ENCODE data around the gene LRRC8D. TPM values are rescaled to one million over a fixed set of nuclear protein-coding genes. Genes with fewer than 3 reads are reported as not detected.

Gene LRRC8D
- total and polyA plus RNA-seq, 9 of the 15 experiments (the other 6 are each of a cell fraction or from before 2014, with no cell fraction given): 3.4 to 53.9 (median 15.9) TPM

- TF ChIP-seq, protein P1, sequence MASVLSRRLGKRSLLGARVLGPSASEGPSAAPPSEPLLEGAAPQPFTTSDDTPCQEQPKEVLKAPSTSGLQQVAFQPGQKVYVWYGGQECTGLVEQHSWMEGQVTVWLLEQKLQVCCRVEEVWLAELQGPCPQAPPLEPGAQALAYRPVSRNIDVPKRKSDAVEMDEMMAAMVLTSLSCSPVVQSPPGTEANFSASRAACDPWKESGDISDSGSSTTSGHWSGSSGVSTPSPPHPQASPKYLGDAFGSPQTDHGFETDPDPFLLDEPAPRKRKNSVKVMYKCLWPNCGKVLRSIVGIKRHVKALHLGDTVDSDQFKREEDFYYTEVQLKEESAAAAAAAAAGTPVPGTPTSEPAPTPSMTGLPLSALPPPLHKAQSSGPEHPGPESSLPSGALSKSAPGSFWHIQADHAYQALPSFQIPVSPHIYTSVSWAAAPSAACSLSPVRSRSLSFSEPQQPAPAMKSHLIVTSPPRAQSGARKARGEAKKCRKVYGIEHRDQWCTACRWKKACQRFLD (CRISPR knock-in tag; IDR thresholded peaks at IDR 0.05): no peak
- TF ChIP-seq ATF7 (IDR thresholded peaks at IDR 0.05) (peak; percentile 57; the same call in 1 of the 2 replicates), SRF (CRISPR knock-in tag; IDR thresholded peaks at IDR 0.05) (no peak), XRCC5 (IDR thresholded peaks at IDR 0.05; ENCODE audit: low read depth, low read length) (no peak), YY1 (IDR thresholded peaks at IDR 0.05; ENCODE audit: borderline replicate concordance in 1 of 3, control insufficient read depth in 1 of 3, extremely low read depth in 1 of 3, insufficient read depth in 3 of 3, insufficient read length in 1 of 3, insufficient replicate concordance in 2 of 3, low read depth in 1 of 3, low read length in 2 of 3) (peak; percentile 6 to 76 (median 12)), EP300 (IDR thresholded peaks at IDR 0.05; ENCODE audit: low read length) (peak; percentile 24; the same call in 1 of the 2 replicates), CTBP1 (IDR thresholded peaks at IDR 0.05; ENCODE audit: borderline replicate concordance) (peak; percentile 52), RCOR1 (IDR thresholded peaks at IDR 0.05; ENCODE audit: borderline replicate concordance in 1 of 2, low read depth in 2 of 2, low read length in 2 of 2) (peak in 1 of 2 experiments; percentile 65; a peak in 2 of 4 replicates), PKNOX1 (IDR thresholded peaks at IDR 0.05) (peak; percentile 48; the same call in 1 of the 2 replicates), ZC3H8 (IDR thresholded peaks at IDR 0.05) (no peak), ZNF175 (CRISPR knock-in tag; IDR thresholded peaks at IDR 0.05; ENCODE audit: low read depth) (no peak), SPI1 (IDR thresholded peaks at IDR 0.05; ENCODE audit: borderline replicate concordance, low read depth, low read length) (peak; percentile 34; the same call in 1 of the 2 replicates), C11orf30 (IDR thresholded peaks at IDR 0.05; ENCODE audit: low read depth) (peak; percentile 92)
- TF ChIP-seq, protein P2, sequence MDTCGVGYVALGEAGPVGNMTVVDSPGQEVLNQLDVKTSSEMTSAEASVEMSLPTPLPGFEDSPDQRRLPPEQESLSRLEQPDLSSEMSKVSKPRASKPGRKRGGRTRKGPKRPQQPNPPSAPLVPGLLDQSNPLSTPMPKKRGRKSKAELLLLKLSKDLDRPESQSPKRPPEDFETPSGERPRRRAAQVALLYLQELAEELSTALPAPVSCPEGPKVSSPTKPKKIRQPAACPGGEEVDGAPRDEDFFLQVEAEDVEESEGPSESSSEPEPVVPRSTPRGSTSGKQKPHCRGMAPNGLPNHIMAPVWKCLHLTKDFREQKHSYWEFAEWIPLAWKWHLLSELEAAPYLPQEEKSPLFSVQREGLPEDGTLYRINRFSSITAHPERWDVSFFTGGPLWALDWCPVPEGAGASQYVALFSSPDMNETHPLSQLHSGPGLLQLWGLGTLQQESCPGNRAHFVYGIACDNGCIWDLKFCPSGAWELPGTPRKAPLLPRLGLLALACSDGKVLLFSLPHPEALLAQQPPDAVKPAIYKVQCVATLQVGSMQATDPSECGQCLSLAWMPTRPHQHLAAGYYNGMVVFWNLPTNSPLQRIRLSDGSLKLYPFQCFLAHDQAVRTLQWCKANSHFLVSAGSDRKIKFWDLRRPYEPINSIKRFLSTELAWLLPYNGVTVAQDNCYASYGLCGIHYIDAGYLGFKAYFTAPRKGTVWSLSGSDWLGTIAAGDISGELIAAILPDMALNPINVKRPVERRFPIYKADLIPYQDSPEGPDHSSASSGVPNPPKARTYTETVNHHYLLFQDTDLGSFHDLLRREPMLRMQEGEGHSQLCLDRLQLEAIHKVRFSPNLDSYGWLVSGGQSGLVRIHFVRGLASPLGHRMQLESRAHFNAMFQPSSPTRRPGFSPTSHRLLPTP (IDR thresholded peaks at IDR 0.05; ENCODE audit: borderline replicate concordance, extremely low read depth, insufficient read length): no peak
- TF ChIP-seq, protein P3, sequence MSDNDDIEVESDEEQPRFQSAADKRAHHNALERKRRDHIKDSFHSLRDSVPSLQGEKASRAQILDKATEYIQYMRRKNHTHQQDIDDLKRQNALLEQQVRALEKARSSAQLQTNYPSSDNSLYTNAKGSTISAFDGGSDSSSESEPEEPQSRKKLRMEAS (CRISPR knock-in tag; IDR thresholded peaks at IDR 0.05): peak; percentile 27; the same call in 1 of the 2 replicates
- TF ChIP-seq, protein P4, sequence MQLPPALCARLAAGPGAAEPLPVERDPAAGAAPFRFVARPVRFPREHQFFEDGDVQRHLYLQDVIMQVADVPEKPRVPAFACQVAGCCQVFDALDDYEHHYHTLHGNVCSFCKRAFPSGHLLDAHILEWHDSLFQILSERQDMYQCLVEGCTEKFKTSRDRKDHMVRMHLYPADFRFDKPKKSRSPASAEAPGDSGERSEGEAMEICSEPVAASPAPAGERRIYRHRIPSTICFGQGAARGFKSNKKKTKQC (CRISPR knock-in tag; IDR thresholded peaks at IDR 0.05): no peak
- TF ChIP-seq, protein P5, sequence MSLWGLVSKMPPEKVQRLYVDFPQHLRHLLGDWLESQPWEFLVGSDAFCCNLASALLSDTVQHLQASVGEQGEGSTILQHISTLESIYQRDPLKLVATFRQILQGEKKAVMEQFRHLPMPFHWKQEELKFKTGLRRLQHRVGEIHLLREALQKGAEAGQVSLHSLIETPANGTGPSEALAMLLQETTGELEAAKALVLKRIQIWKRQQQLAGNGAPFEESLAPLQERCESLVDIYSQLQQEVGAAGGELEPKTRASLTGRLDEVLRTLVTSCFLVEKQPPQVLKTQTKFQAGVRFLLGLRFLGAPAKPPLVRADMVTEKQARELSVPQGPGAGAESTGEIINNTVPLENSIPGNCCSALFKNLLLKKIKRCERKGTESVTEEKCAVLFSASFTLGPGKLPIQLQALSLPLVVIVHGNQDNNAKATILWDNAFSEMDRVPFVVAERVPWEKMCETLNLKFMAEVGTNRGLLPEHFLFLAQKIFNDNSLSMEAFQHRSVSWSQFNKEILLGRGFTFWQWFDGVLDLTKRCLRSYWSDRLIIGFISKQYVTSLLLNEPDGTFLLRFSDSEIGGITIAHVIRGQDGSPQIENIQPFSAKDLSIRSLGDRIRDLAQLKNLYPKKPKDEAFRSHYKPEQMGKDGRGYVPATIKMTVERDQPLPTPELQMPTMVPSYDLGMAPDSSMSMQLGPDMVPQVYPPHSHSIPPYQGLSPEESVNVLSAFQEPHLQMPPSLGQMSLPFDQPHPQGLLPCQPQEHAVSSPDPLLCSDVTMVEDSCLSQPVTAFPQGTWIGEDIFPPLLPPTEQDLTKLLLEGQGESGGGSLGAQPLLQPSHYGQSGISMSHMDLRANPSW (CRISPR knock-in tag; IDR thresholded peaks at IDR 0.05): no peak
These were observed 120.4 kb downstream of the LRRC8D start (continued) for GRCh38 chr1:89941110-89941766.
